H1 (cell line): Measurements from ENCODE around the gene MAD2L2. TPM values are rescaled to one million over a fixed set of nuclear protein-coding genes. Genes with fewer than 3 reads are reported as not detected.

Experiments
- CTCF ChIA-PET: fragments of 300-600 bp; sonication (Branson Sonifier 250); formaldehyde crosslinking; loops from one replicate; lab custom pipeline; 2021; ENCODE audit not compliant: partially characterized antibody; lab: Charles Lee
- POLR2A ChIA-PET: fragments of 300-600 bp; sonication (Branson Sonifier 250); formaldehyde crosslinking; loops from one replicate; lab custom pipeline; 2021; ENCODE audit warnings: inconsistent platforms; ENCODE audit not compliant: partially characterized antibody; lab: Charles Lee
- DNase-seq, 2 experiments: peaks; one replicate each; pipeline versions ENCODE4 v3.0.0 to v3.0.0-alpha.2; 2010 to 2022; ENCODE audit warnings: low spot score in 2 of 2, low read depth in 1 of 2, mixed read lengths in 1 of 2
- FAIRE-seq: peaks from 2 replicates; lab custom pipeline; 2011; peaks lifted over from hg19 to GRCh38; lab: Jason Lieb, UNC
- H2AFZ ChIP-seq: 2 replicates; pipeline ENCODE4 v1.8.1; 2012; ENCODE audit warnings: low read length, inconsistent platforms
- H2AK5ac ChIP-seq: 2 replicates; pipeline ENCODE4 v1.6.1; 2013; ENCODE audit warnings: low read depth, low read length
- H2BK120ac ChIP-seq: replicated peaks from 2 replicates; pipeline ENCODE3; 2013; ENCODE audit warnings: low read depth, low read length, inconsistent platforms
- H2BK12ac ChIP-seq: 2 replicates; pipeline ENCODE4 v1.6.1; 2013; ENCODE audit warnings: low read depth, low read length
- H2BK15ac ChIP-seq: 2 replicates; pipeline ENCODE4 v1.6.1; 2013; ENCODE audit warnings: low read length
- H2BK20ac ChIP-seq: 2 replicates; pipeline ENCODE4 v1.6.1; 2013; ENCODE audit warnings: low read length
- H2BK5ac ChIP-seq: 2 replicates; pipeline ENCODE4 v1.6.1; 2013; ENCODE audit warnings: low read depth, low read length
- H3K14ac ChIP-seq: 2 replicates; pipeline ENCODE4 v1.6.1; 2013; ENCODE audit warnings: inconsistent platforms; ENCODE audit not compliant: insufficient read length
- H3K18ac ChIP-seq: 2 replicates; pipeline ENCODE4 v1.6.1; 2013; ENCODE audit warnings: low read length; ENCODE audit errors: extremely low read depth
- H3K23ac ChIP-seq: 2 replicates; pipeline ENCODE4 v1.6.1; 2013; ENCODE audit warnings: inconsistent platforms; ENCODE audit not compliant: insufficient read length
- H3K23me2 ChIP-seq: 2 replicates; pipeline ENCODE4 v1.6.1; 2013; ENCODE audit warnings: low read depth, low read length
- H3K27ac ChIP-seq: 2 replicates; pipeline ENCODE4 v1.6.1; 2011; ENCODE audit warnings: low read depth, low read length, inconsistent platforms
- H3K27me3 ChIP-seq, 4 experiments: replicated peaks in 1 of 4; 1 replicate in 1 of 4; 2 replicates in 3 of 4; pipeline versions ENCODE4 v1.6.1 to v1.8.1; 2011 to 2013; ENCODE audit warnings: low read length in 3 of 4, mild to moderate bottlenecking in 3 of 4, inconsistent platforms in 2 of 4, mixed read lengths in 2 of 4, moderate library complexity in 1 of 4; ENCODE audit not compliant: control insufficient read depth in 3 of 4, insufficient read depth in 3 of 4; ENCODE audit errors: extremely low read depth in 1 of 4
- H3K36me3 ChIP-seq, 4 experiments: 2 replicates each; pipeline versions ENCODE4 v1.6.1 to v1.8.1; 2011 to 2013; ENCODE audit warnings: mild to moderate bottlenecking in 4 of 4, low read length in 3 of 4, moderate library complexity in 2 of 4, control low read depth in 1 of 4, inconsistent platforms in 1 of 4; ENCODE audit not compliant: insufficient read depth in 4 of 4, control insufficient read depth in 2 of 4
- H3K4ac ChIP-seq: replicated peaks from 2 replicates; pipeline ENCODE3; 2013; ENCODE audit warnings: low read length, low read depth, mixed read lengths, inconsistent platforms; ENCODE audit not compliant: insufficient read length
- H3K4me1 ChIP-seq, 4 experiments: replicated peaks in 1 of 4; 1 replicate in 1 of 4; 2 replicates in 3 of 4; pipeline versions ENCODE4 v1.6.1 to v1.8.1; 2011 to 2013; ENCODE audit warnings: low read length in 3 of 4, inconsistent platforms in 2 of 4, mixed read lengths in 1 of 4; ENCODE audit not compliant: insufficient read depth in 4 of 4, control insufficient read depth in 3 of 4
- H3K4me2 ChIP-seq, 2 experiments: 2 replicates each; pipeline versions ENCODE4 v1.6.1 to v1.8.1; 2011 to 2013; ENCODE audit warnings: low read depth in 2 of 2, low read length in 2 of 2, control low read depth in 1 of 2, inconsistent platforms in 1 of 2, mild to moderate bottlenecking in 1 of 2; ENCODE audit not compliant: insufficient read depth in 1 of 2
- H3K4me3 ChIP-seq, 4 experiments: fragments of 200-600, 300-600 bp in 1 of 4; sonication (generic), shearing (Covaris generic), sonication (Bioruptor Twin) in 1 of 4; 2 replicates each; pipeline versions ENCODE4 v1.5.1 to v1.8.1; 2011 to 2016; ENCODE audit warnings: low read length in 4 of 4, low read depth in 3 of 4, control low read depth in 2 of 4, inconsistent platforms in 2 of 4, mild to moderate bottlenecking in 2 of 4, mixed read lengths in 1 of 4, moderate library complexity in 1 of 4; ENCODE audit not compliant: insufficient read depth in 2 of 4; ENCODE audit errors: extremely low read depth in 1 of 4
- H3K56ac ChIP-seq: replicated peaks from 2 replicates; pipeline ENCODE3; 2013; ENCODE audit warnings: low read depth, mild to moderate bottlenecking, mixed read lengths, low read length, inconsistent platforms; ENCODE audit not compliant: insufficient read length
- H3K79me1 ChIP-seq: 2 replicates; pipeline ENCODE4 v1.6.1; 2013; ENCODE audit warnings: low read depth, low read length, control low read depth
- H3K79me2 ChIP-seq, 2 experiments: 2 replicates each; pipeline versions ENCODE4 v1.6.1 to v1.8.1; 2012 to 2013; ENCODE audit warnings: low read length in 2 of 2, mild to moderate bottlenecking in 2 of 2, inconsistent platforms in 1 of 2; ENCODE audit not compliant: insufficient read depth in 2 of 2, control insufficient read depth in 1 of 2
- H3K9ac ChIP-seq, 4 experiments: replicated peaks in 1 of 4; 1 replicate in 1 of 4; 2 replicates in 3 of 4; pipeline versions ENCODE4 v1.6.1 to v1.8.1; 2011 to 2013; ENCODE audit warnings: low read depth in 3 of 4, low read length in 3 of 4, control low read depth in 2 of 4, mild to moderate bottlenecking in 2 of 4, moderate library complexity in 2 of 4, inconsistent platforms in 1 of 4; ENCODE audit errors: extremely low read depth in 1 of 4
- H3K9me3 ChIP-seq, 2 experiments: 2 replicates each; pipeline versions ENCODE4 v1.6.1 to v1.8.1; 2012 to 2013; ENCODE audit warnings: mild to moderate bottlenecking in 2 of 2, moderate library complexity in 2 of 2, control low read depth in 1 of 2, inconsistent platforms in 1 of 2, low read depth in 1 of 2, low read length in 1 of 2, mixed read lengths in 1 of 2; ENCODE audit not compliant: insufficient read depth in 2 of 2
- H4K20me1 ChIP-seq, 2 experiments: replicated peaks in 1 of 2; 2 replicates each; pipeline versions ENCODE3 to v1.8.1; 2011 to 2013; ENCODE audit warnings: inconsistent platforms in 2 of 2, low read length in 2 of 2, mild to moderate bottlenecking in 1 of 2; ENCODE audit not compliant: insufficient read depth in 2 of 2, control insufficient read depth in 1 of 2
- H4K5ac ChIP-seq: 2 replicates; pipeline ENCODE4 v1.6.1; 2013; ENCODE audit warnings: low read length, low read depth, mixed read lengths, inconsistent platforms; ENCODE audit not compliant: insufficient read length
- H4K8ac ChIP-seq: 2 replicates; pipeline ENCODE4 v1.8.0; 2013; ENCODE audit warnings: mild to moderate bottlenecking, moderate library complexity, low read length, inconsistent platforms; ENCODE audit not compliant: insufficient read depth; ENCODE audit errors: extremely low read depth
- H4K91ac ChIP-seq: replicated peaks from 2 replicates; pipeline ENCODE3; 2013; ENCODE audit warnings: low read length, mixed read lengths, inconsistent platforms; ENCODE audit not compliant: insufficient read length
- BACH1 ChIP-seq: IDR thresholded peaks from 2 replicates; pipeline ENCODE4 v1.6.1; 2012; ENCODE audit warnings: low read length, improper control_type of control experiment
- CBX5 ChIP-seq: fragments of 300-800, 300-1000 bp; sonication (generic); IDR thresholded peaks from 2 replicates; pipeline ENCODE4 v1.7.1; 2016; ENCODE audit warnings: antibody characterized with exemption, low read length, low read depth
- CEBPB ChIP-seq: IDR thresholded peaks from 2 replicates; pipeline ENCODE4 v1.6.1; 2012; ENCODE audit warnings: low read depth, low read length
- CHD1 ChIP-seq: IDR thresholded peaks from 2 replicates; pipeline ENCODE4 v1.6.1; 2012; ENCODE audit warnings: low read depth, low read length, improper control_type of control experiment
- EP300 ChIP-seq, 2 experiments: IDR thresholded peaks; 1 replicate in 1 of 2; 2 replicates in 1 of 2; pipeline ENCODE4 v1.6.1; 2011 to 2012; ENCODE audit warnings: low read depth in 2 of 2, low read length in 2 of 2, mild to moderate bottlenecking in 2 of 2, borderline replicate concordance in 1 of 2, inconsistent platforms in 1 of 2, moderate library complexity in 1 of 2
- FOSL1 ChIP-seq: IDR thresholded peaks from 2 replicates; pipeline ENCODE4 v1.6.1; 2011; ENCODE audit warnings: mild to moderate bottlenecking, low read depth, low read length, moderate library complexity; ENCODE audit not compliant: insufficient read depth
- GTF2F1 ChIP-seq: IDR thresholded peaks from 2 replicates; pipeline ENCODE4 v1.6.1; 2012; ENCODE audit warnings: low read depth, low read length, improper control_type of control experiment, borderline replicate concordance
- POLR2AphosphoS5 ChIP-seq: IDR thresholded peaks from 2 replicates; pipeline ENCODE4 v1.6.1; 2011; ENCODE audit warnings: low read depth, low read length
- RAD21 ChIP-seq, 2 experiments: IDR thresholded peaks in 1 of 2; conservative IDR thresholded peaks in 1 of 2; 2 replicates each; pipeline ENCODE4 v1.6.1; 2011; ENCODE audit warnings: low read depth in 2 of 2, low read length in 2 of 2, improper control_type of control experiment in 1 of 2, inconsistent platforms in 1 of 2, mild to moderate bottlenecking in 1 of 2, moderate library complexity in 1 of 2
- TCF12 ChIP-seq: IDR thresholded peaks from 2 replicates; pipeline ENCODE4 v1.6.1; 2011; ENCODE audit warnings: low read depth, mild to moderate bottlenecking, low read length
- YY1 ChIP-seq: IDR thresholded peaks from 2 replicates; pipeline ENCODE4 v1.6.1; 2011; ENCODE audit warnings: low read depth, mild to moderate bottlenecking, low read length
- whole genome bisulfite sequencing, 2 experiments: shearing (Covaris generic) in 1 of 2; methylation state at CpG; one replicate each; pipeline versions ENCODE4 v1.1.6 to v1.1.7; 2013 to 2015; ENCODE audit warnings: low lambda C conversion rate in 2 of 2, mixed read lengths in 2 of 2, inconsistent platforms in 1 of 2, low coverage in 1 of 2, missing lambda C conversion rate in 1 of 2; ENCODE audit not compliant: insufficient replicate concordance in 2 of 2, insufficient coverage in 1 of 2, insufficient read length in 1 of 2; ENCODE audit errors: extremely low coverage in 1 of 2, missing lambda C conversion rate in 1 of 2; 5-methylcytosine and 5-hydroxymethylcytosine counted together
- polyA plus RNA-seq, 7 experiments: library from polyadenylated mRNA; depleted of rRNA in 3 of 7; stranded (reverse) in 5 of 7; unstranded in 2 of 7; fragments of >200 nt in 5 of 7; fragments of 200-250 nt in 2 of 7; gene quantifications; 1 replicate in 5 of 7; 2 replicates in 1 of 7; 4 replicates in 1 of 7; pipeline versions ENCODE4 v1.2.1 to v1.2.3, GENCODE V29; 2011 to 2013; ENCODE audit warnings: missing spikeins in 2 of 7, mixed read lengths in 2 of 7
- total RNA-seq: library from RNA; stranded (reverse); fragmentation: NEBNext Ultra II Directional; extraction: Animal tissue kit (Norgen Biotek cat#: 25700); gene quantifications from 2 replicates; pipeline ENCODE4 v1.2.1, GENCODE V29; 2021
- TF ChIP-seq, protein P1 (sequence below): IDR thresholded peaks from 2 replicates; pipeline ENCODE4 v1.6.1; 2012; ENCODE audit warnings: inconsistent platforms

MAD2L2 gene
- total and polyA plus RNA-seq, 2 of the 8 experiments (the other 6 are each of a cell fraction or from before 2014, with no cell fraction given) = 310 to 469 TPM

DNA sequence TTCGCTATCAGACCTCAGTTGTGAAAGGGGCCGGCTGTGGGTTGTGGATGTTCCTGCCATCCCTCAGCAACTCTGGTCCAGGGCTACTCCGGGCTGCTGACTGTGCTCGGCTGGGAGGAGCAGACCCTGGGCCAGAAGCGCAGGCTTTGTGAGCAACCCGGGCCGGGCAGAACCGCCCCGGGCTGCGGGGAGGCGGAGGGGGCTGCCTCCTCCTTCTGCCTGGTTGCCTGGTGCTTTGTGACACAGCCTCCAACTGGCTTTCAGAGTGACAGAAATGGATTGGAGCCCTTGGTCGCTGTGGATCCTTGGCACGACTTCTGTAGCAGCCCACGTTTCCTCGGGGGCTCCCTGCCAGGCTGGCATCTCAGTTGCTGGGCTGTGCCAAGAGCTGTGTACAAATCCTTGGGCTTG, 20.6 kb upstream of the MAD2L2 start:
- Histone ChIP-seq H2BK12ac (peak overlapping the region; percentile 100; the same call in 1 of the 2 replicates), H2BK120ac (no peak overlapping the region), H3K79me2 (peaks cover 6 to 13% of the 10 kb centered on the region in 2 experiments; a peak in 2 of 4 replicates), H3K9me3 (no peaks in the 10 kb centered on the region), H3K9ac (no peak overlapping the region), H3K4me1 (peaks cover 7 to 41% (median 29%) of the 10 kb centered on the region in 4 experiments), H3K27me3 (no peaks in the 10 kb centered on the region; a peak in 1 of 7 replicates), H2BK20ac (no peak overlapping the region), H2AFZ (no peak overlapping the region), H3K18ac (no peak overlapping the region), H3K36me3 (peaks cover 0 to 6% (median 0%) of the 10 kb centered on the region in 4 experiments; a peak in 1 of 8 replicates), H3K23me2 (peaks cover 6% of the 10 kb centered on the region), H3K4me3 (no peak overlapping the region), H4K8ac (peak overlapping the region; percentile 26; the same call in 1 of the 2 replicates), H2BK5ac (peak overlapping the region; percentile 92; the same call in 1 of the 2 replicates), H4K5ac (no peak overlapping the region), H3K79me1 (peaks cover 9% of the 10 kb centered on the region), H3K56ac (no peak overlapping the region), H4K20me1 (peaks cover 0 to 7% of the 10 kb centered on the region in 2 experiments), H3K4me2 (no peak overlapping the region), H4K91ac (peak overlapping the region; percentile 89), H2AK5ac (no peak overlapping the region; the same call in 1 of the 2 replicates), H3K23ac (no peak overlapping the region), H2BK15ac (peak overlapping the region; percentile 99; the same call in 1 of the 2 replicates), H3K27ac (no peak overlapping the region), H3K14ac (no peak overlapping the region), H3K4ac (no peak overlapping the region)
- DNase-seq (no peak), FAIRE-seq (no peak)
- WGBS, 2 experiments = 81% methylated on average over 15 of the region's 15 CpGs; no CpG with 5 or more reads in 1 of the 2 experiments
- ChIA-PET CTCF (interaction anchor here (0.7 to 2.3 kb wide), 6 partner anchors 8 to 67 kb away, joined by 3 to 7 read pairs (median 6); no protein-coding TSS in a partner anchor), POLR2A (interaction anchor here (0.8 to 32.0 kb wide), 4 partner anchors 9 to 49 kb away, joined by 4 to 1025 read pairs (median 18); partner anchors contain the start of genes DRAXIN, FBXO6 and MAD2L2)
- no peak for TF ChIP-seq CBX5
- TF ChIP-seq BACH1 = no peak
- no peak for TF ChIP-seq RAD21 (IDR thresholded peaks at IDR 0.05 in 1 of 2, conservative IDR thresholded peaks at IDR 0.05 in 1 of 2; ENCODE audit: low read depth in 2 of 2, low read length in 2 of 2)
- no peak for TF ChIP-seq FOSL1
- no peak for TF ChIP-seq TCF12
- TF ChIP-seq, protein P1, sequence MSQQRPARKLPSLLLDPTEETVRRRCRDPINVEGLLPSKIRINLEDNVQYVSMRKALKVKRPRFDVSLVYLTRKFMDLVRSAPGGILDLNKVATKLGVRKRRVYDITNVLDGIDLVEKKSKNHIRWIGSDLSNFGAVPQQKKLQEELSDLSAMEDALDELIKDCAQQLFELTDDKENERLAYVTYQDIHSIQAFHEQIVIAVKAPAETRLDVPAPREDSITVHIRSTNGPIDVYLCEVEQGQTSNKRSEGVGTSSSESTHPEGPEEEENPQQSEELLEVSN = no peak
- TF ChIP-seq EP300 (IDR thresholded peaks at IDR 0.05; ENCODE audit: borderline replicate concordance in 1 of 2, low read depth in 2 of 2, low read length in 2 of 2) = no peak
- TF ChIP-seq CEBPB = no peak
- TF ChIP-seq YY1 = no peak
- TF ChIP-seq GTF2F1 = no peak
- no peak for TF ChIP-seq POLR2AphosphoS5
- TF ChIP-seq CHD1 = no peak
